H7 (cell line): Measurements from ENCODE around the gene JMY. TPM values are rescaled to one million over a fixed set of nuclear protein-coding genes. Genes with fewer than 3 reads are reported as not detected.
A peak's percentile ranks its signal among the peaks of the same experiment; 100 is the strongest.

Source experiments
- DNase-seq: peaks from one replicate; pipeline ENCODE4 v3.0.0; 2012
- H3K27me3 ChIP-seq: 2 replicates; pipeline ENCODE4 v1.6.0; 2011; ENCODE audit warnings: mild to moderate bottlenecking, low read length; ENCODE audit not compliant: control insufficient read depth, insufficient read depth
- H3K36me3 ChIP-seq: replicated peaks from 2 replicates; pipeline ENCODE4 v1.5.1; 2011; ENCODE audit warnings: low read length; ENCODE audit not compliant: control insufficient read depth, insufficient read depth
- H3K4me3 ChIP-seq: 2 replicates; pipeline ENCODE4 v1.5.1; 2011; ENCODE audit warnings: low read depth, mild to moderate bottlenecking, control low read depth, low read length, moderate library complexity; ENCODE audit not compliant: insufficient read depth
- total RNA-seq: library from RNA; depleted of rRNA; stranded (reverse); fragments of >200 nt; shearing (Covaris generic); gene quantifications from 2 replicates; pipeline ENCODE4 v1.2.3, GENCODE V29; 2014; rRNA removed

Gene JMY
- total RNA-seq: 8.7 and 14.0 TPM in 2 replicates

GRCh38 chr5:79235634-79236361 lies at the start of gene JMY:
TSS of gene JMY (plus strand) at chr5:79236131. CDS start at chr5:79236651, 520 bp downstream.
- DNase-seq: peak; percentile 94
- H3K36me3 ChIP-seq: no peaks in the 10 kb centered on the region
- H3K27me3 ChIP-seq: peaks cover 5% of the 10 kb centered on the region
- peak within 1 kb of the TSS; percentile 85 for H3K4me3 ChIP-seq

GRCh38 chr5:79186455-79186854 lies 49.5 kb upstream of the JMY start:
- Histone ChIP-seq H3K36me3 (no peaks in the 10 kb centered on the region), H3K27me3 (no peaks in the 10 kb centered on the region), H3K4me3 (no peak overlapping the region)
- no peak for DNase-seq

- DNase-seq: no peak
- Histone ChIP-seq H3K27me3 (no peaks in the 10 kb centered on the region), H3K4me3 (no peak overlapping the region), H3K36me3 (no peaks in the 10 kb centered on the region)
Measured at GRCh38 chr5:79189439-79190234, 46.3 kb upstream of the JMY start.

- no peaks in the 10 kb centered on the region for H3K36me3 ChIP-seq
- no peak overlapping the region for H3K4me3 ChIP-seq
- no peaks in the 10 kb centered on the region for H3K27me3 ChIP-seq
- DNase-seq: no peak
Measured at GRCh38 chr5:79190235-79190529, 45.7 kb upstream of the JMY start.

GRCh38 chr5:79191457-79191856 lies 44.5 kb upstream of the JMY start:
- H3K4me3 ChIP-seq: no peak overlapping the region
- no peaks in the 10 kb centered on the region for H3K36me3 ChIP-seq
- no peaks in the 10 kb centered on the region for H3K27me3 ChIP-seq
- peak; percentile 29 for DNase-seq

GRCh38 chr5:79193643-79194042 lies 42.3 kb upstream of the JMY start:
- DNase-seq: no peak
- Histone ChIP-seq H3K27me3 (no peaks in the 10 kb centered on the region), H3K36me3 (no peaks in the 10 kb centered on the region), H3K4me3 (no peak overlapping the region)

- DNase-seq: peak; percentile 17
- Histone ChIP-seq H3K27me3 (no peaks in the 10 kb centered on the region), H3K4me3 (no peak overlapping the region), H3K36me3 (no peaks in the 10 kb centered on the region)
Measured at GRCh38 chr5:79200573-79201183, 35.3 kb upstream of the JMY start.

GRCh38 chr5:79201206-79201605 lies 34.7 kb upstream of the JMY start:
- Histone ChIP-seq H3K4me3 (no peak overlapping the region), H3K27me3 (no peaks in the 10 kb centered on the region), H3K36me3 (no peaks in the 10 kb centered on the region)
- DNase-seq: no peak

- H3K27me3 ChIP-seq: no peaks in the 10 kb centered on the region
- H3K4me3 ChIP-seq: no peak overlapping the region
- H3K36me3 ChIP-seq: no peaks in the 10 kb centered on the region
- no peak for DNase-seq
Measured at GRCh38 chr5:79202076-79202475, 33.9 kb upstream of the JMY start.

GRCh38 chr5:79205965-79206364 lies 30.0 kb upstream of the JMY start:
- H3K27me3 ChIP-seq: no peaks in the 10 kb centered on the region
- no peak for DNase-seq
- no peaks in the 10 kb centered on the region for H3K36me3 ChIP-seq
- no peak overlapping the region for H3K4me3 ChIP-seq

- Histone ChIP-seq H3K27me3 (no peaks in the 10 kb centered on the region), H3K36me3 (no peaks in the 10 kb centered on the region), H3K4me3 (no peak overlapping the region)
- DNase-seq: no peak
Measured at GRCh38 chr5:79206541-79206940, 29.4 kb upstream of the JMY start.

GRCh38 chr5:79209505-79209904 lies 26.4 kb upstream of the JMY start:
- no peak for DNase-seq
- Histone ChIP-seq H3K27me3 (no peaks in the 10 kb centered on the region), H3K36me3 (no peaks in the 10 kb centered on the region), H3K4me3 (no peak overlapping the region)

- Histone ChIP-seq H3K4me3 (no peak overlapping the region), H3K36me3 (no peaks in the 10 kb centered on the region), H3K27me3 (no peaks in the 10 kb centered on the region)
- no peak for DNase-seq
Measured at GRCh38 chr5:79224286-79224984, 11.5 kb upstream of the JMY start.

- Histone ChIP-seq H3K4me3 (no peak overlapping the region), H3K27me3 (no peaks in the 10 kb centered on the region), H3K36me3 (no peaks in the 10 kb centered on the region)
- DNase-seq: no peak
Measured at GRCh38 chr5:79225026-79225425, 10.9 kb upstream of the JMY start.
